ENCODE results near the gene SHC3.
"Not testable (repeated sequence)": the region's sequence is repeated elsewhere in the genome, so short reads cannot be mapped to it uniquely, and the experiment has no call there.

The SHC3 gene, protein sequence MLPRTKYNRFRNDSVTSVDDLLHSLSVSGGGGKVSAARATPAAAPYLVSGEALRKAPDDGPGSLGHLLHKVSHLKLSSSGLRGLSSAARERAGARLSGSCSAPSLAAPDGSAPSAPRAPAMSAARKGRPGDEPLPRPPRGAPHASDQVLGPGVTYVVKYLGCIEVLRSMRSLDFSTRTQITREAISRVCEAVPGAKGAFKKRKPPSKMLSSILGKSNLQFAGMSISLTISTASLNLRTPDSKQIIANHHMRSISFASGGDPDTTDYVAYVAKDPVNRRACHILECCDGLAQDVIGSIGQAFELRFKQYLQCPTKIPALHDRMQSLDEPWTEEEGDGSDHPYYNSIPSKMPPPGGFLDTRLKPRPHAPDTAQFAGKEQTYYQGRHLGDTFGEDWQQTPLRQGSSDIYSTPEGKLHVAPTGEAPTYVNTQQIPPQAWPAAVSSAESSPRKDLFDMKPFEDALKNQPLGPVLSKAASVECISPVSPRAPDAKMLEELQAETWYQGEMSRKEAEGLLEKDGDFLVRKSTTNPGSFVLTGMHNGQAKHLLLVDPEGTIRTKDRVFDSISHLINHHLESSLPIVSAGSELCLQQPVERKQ

DNA sequence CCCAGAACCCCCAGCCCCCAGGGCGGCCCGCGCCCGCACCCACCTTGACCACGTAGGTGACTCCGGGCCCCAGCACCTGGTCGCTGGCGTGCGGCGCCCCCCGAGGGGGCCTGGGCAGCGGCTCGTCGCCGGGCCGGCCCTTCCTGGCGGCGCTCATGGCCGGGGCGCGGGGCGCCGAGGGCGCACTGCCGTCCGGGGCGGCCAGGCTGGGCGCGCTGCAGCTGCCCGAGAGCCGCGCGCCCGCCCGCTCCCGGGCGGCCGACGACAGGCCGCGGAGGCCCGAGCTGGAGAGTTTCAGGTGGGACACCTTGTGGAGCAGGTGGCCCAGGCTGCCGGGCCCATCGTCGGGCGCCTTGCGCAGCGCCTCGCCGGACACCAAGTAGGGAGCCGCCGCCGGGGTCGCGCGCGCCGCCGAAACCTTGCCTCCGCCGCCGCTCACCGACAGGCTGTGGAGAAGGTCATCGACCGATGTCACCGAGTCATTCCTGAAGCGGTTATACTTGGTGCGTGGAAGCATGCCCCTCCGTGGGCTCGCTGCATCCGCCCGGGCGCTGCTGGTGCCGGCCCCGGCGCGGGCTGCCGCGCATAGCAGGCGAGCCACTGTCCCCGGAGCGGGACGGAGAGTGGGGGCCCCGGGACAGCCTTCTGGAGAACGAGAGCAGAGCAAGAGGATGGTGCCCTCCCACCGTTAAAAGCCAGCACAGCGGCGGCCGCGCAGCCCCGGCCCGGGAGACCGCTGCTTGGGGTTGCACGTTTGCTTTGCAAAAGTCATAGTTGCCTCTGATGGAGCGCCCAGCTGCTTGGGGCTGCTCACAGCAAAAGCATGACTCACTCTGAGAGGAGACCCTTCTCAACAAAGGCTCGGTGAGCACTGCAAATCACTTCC lies at the start of gene SHC3:
TSS of gene SHC3 (minus strand) at position 875 of the 886 bp plus-strand sequence. CDS start at position 517, 358 bp downstream.
- DNase-seq (ENCODE audit: low read depth): no peak

DNA sequence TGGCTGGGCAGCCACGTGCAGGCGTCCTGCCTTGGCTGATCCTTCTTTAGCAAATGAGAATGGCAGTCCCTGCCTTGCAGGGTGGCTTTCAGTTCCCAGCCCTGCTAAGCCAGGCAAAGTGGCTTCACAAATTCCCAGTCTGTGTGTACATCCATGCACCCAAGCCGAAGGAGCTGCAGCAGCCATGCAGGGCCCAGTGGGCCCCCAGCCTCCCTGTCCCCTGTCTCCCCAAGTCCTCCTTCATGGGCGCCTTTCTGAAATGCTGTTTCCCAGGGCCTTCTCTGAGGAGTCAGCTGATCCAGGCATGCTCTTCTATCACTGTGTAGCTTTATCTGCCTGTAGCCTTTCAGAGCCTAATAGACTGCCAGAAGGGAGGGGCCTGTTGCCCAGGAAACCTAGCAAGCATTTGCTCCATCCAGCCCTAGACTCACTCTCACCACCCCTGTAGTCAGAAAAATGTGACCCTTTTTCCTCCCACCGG lies 47.4 kb upstream of the SHC3 start:
- no peak for DNase-seq (ENCODE audit: low read depth)

DNA sequence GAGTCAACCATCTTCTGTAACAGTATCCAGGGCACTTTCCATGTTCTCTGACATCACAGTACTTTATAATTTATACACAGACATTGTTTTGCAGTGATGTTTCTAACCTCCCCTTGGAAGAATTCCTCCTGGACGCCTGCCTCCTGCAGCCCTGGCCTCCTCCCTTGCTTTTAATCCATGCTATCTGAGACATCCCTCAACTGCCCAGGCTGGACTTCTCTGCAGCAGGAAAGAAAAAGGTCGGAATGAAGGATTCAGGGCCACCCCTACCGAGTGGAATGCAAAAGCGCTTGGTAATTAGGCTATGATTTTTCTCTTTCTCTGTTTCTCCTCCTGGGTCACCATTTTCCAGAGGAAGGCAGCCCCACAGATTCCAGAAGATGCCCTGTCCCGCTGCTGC lies 47.0 kb upstream of the SHC3 start:
- DNase-seq (ENCODE audit: low read depth): no peak

DNA sequence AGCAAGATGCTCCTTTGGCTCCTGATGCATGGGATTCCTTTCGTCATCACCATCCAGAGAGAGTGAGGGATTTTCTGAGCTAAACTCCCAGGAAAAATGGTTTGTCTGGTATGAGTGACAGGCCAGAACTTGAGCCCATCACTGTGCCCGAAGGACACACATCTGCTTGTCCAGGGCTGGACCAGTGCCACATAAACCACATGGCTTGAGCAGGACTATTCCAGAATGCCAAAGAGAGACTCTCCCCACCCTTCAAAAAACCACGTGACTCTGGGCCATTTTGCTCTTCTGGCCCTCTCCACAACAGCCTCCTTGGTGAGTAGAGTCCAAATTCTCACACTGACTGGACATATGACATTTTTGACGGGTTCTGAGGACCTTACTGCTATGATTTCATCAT lies 46.4 kb upstream of the SHC3 start:
- DNase-seq (ENCODE audit: low read depth): no peak

DNA sequence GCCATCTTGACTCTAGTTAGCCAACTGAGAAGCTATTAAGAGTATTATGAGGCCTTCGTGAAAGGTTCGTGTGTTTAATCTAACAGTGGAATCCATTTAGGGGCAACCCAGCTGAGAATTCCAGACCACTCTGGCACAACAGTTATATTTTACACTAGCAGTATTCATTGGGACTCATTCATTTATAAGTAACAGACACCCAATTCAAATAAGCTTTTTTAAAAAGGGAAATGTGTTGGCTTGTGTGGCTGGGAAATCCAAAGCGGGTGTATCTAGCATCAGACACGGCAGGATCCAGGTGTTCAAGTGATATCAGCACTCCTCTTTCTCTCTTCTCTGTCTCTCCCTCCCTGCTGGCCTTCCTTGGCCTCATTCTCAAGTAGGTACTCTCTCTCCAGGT lies 46.0 kb upstream of the SHC3 start:
- no peak for DNase-seq (ENCODE audit: low read depth)

DNA sequence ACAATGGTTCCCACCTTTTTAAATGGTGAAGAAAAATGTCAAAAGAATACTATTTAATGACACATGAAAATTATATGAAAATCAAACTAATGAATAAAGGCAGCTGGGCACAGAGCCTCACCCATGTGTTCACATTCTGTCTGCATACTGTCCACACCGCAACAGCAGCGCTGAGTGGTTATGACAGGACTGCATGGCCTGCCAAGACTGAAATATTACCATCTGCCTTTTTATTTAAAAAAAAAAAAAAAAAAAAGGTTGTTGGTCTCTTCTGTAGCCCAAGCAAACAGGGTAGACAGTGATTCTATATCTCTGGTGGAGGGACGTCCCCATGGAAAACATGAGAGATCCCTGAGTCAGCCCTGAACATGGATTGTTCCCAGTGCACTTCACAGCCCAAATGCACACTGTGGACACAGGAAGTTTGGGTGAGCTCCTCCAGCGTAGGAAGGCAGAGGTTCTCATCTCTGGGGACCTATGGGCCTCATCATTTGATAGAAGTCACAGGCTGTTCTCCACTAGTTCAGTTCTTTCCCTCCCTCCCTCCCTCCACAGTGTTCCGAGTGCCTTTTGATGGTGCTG lies 44.9 kb upstream of the SHC3 start:
- DNase-seq (ENCODE audit: low read depth): no peak

DNA sequence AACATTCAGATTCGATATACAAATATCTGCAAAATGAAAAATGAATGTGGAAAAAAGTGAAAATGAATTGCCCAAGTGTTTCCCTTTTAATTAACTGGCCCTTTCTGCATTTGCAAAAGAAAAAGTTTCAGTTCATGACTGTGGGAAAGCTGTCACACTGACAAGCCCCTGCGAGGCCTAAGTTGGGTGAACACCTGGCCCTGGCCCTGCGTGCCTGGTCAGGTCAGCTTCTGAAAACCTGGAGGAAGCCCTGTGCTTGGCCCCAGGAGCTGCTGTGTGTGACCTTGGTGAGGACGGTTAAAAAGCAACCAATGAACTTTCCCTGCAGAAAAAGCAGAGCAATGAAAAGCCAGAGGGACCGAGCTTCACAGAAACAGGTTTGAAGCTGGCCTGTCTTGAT lies 41.0 kb upstream of the SHC3 start:
- DNase-seq (ENCODE audit: low read depth): no peak

DNA sequence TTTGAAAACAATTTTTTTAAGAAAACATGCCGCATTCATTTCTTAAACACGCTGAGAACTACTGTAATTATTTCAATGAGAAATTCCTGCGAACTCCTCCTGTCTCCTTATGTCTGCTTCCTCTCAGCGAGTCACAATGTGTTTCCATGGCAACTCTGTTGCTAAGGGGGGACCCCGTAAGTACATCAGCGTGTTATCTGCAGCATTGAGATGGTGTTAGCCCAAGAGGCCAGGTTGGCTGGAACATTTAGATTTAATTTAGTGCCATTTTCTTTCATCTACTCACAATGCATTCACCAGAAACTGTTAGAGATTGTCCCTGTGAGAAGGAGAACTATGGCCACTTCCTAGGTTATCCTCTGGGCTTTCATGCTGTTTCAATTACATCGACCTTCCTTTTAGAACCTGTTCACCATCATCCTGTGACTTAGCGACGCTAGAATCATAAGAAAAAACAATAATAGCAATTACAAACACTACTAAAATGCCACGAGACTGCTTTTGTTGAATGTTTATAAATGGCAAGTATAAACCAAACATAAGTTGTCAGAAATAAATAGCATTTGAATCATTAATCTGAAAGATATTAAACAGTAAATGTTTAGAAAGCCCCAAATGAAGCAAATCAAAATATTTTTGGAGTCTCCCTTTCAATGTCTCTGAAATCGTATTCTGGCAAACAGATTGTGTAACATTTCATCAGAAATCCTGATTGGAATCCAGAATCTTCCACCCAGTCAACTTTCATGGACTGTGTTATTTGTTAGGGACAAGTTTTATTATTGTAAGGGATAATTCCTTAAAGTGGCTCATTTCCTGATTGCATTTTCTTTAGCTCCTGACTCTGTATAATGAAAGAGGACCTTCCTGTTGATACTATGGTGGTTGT lies 39.7 kb upstream of the SHC3 start:
- DNase-seq (ENCODE audit: low read depth): no peak

DNA sequence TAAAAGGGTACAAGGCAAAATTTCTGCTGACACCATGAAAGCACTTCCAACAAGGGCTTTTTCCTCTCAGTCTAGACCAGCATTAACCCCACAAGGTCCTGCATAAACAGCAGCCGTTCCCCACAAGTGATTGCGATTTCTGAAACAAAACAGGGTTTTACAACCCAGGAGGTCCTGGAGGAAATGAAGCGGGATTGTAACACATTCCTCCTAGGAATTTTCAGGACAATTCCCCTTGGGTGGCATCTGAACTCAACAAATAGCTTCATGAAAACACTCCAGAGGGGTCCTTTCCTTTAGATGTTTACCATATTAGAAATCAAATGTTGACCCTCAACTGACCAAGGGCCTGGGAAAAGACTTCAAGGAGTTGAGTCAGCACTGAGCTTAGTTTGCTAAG lies 36.7 kb upstream of the SHC3 start:
- DNase-seq (ENCODE audit: low read depth): no peak

DNA sequence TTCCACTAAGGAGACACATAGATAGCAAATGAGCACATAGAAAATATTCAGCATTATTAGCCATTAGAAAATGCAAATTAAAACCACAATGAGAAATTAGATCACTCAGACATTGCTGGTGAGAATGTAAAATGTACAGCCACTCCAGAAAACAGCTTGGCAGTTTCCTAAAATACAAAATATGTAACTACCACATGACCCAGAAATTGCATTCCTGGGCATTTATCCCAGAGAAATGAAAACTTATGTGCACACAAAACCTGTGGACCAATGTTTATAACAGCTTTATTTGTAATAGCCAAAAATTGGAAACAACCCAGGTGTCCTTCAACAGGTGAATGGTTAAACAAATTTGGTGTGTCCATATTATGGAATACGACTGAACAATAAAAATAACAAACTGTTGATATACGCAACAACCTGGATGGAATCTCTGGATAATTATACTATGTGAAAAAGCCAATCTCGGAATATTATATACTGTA lies 34.8 kb upstream of the SHC3 start:
- DNase-seq (ENCODE audit: low read depth): no peak

DNA sequence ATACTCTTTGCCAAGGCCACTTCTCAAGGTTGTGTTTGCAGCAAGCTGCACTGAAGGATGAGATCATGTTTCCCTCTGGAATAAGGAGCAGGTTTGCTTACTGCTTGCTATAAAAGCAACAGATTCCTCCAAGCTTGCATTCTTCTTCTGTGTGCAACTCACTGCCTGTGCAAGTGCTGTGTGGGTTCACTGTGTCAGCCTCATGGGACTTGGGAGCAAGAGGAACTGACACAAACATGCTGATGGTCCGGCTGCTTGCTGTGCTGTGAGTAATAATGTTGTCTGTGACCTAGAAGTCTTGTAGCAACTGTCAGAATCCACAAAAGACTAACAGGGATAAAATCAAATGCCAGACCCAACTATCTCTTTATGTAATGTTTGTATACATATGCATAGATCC lies 33.6 kb upstream of the SHC3 start:
- DNase-seq (ENCODE audit: low read depth): no peak

DNA sequence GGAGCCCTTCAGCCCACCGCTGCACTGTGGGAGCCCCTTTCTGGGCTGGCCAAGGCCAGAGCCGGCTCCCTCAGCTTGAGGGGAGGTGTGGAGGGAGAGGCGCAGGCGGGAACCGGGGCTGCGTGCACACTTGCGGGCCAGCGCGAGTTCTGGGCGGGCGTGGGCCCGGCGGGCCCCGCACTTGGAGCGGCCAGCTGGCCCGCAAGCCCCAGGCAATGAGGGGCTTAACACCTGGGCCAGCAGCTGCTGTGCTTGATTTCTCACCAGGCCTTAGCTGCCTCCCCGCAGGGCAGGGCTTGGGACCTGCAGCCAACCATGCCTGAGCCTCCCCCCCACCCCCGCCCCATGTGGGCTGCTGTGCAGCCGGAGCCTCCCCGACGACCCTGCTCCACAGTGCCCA lies 30.7 kb upstream of the SHC3 start:
- DNase-seq (ENCODE audit: low read depth): not testable (repeated sequence)

DNA sequence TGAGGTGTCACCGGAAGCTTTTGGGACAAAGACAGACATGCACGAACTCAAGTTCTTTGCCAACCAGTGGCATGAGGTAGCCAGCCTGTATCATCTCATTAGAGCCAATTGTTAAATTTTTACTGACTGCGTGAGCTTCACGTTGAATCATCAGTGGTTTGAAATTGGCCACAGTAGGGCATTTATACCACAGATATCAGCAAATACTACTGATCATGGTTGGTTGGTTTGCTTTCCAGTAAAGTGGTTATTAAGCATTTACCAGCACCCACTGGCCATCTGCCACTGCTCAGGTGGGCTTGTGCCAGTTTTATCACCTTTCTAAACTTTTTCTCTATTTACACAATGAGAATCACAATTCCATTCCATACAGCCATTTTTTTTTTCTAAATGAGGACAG lies 28.4 kb upstream of the SHC3 start:
- no peak for DNase-seq (ENCODE audit: low read depth)

DNA sequence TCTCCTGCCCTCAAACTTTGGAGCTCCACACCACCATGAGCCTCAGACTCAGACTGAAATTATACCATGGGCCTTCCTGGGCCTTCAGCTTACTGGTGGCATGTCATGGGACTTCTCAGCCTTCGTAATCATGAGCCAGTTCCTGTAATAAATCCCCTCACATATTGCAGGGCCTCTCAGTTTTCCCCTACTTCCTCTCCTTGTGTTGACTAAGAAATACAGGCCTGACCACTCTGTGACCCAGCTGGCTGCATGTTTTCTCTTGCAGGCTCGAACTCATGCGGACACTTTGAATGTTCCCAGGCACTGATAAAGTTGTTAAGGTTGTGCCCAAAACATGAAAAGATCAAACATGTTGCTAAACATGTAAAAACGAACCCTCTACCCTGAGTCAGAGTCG lies 26.2 kb upstream of the SHC3 start:
- no peak for DNase-seq (ENCODE audit: low read depth)

DNA sequence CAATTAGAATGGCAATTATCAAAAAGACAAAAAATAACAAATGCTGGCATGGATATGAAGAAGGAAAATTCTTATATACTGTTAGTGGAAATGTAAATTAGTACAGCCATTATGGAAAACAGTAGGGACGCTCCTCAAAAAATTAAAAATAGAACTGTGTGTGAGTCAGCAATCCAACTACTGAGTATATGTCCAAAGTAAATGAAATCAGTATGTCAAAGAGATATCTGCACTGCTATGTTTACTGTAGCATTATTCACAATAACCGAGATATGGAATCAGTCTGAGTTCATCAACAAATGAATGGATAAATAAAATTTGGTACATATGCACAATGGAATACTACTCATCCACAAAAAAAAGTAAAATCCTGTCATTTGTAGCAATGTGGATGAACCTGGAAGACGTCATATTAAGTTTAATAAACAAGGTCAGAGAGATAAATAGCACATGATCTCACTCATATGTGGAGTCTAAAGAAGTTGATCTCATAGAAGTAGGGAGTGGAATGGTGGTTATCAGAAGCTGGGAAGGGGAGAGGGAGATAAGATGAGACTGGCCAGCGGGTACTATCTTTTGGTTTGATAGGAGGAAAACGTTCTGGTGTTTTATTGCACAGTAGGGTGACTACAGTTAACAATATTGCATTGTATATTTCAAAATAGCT lies 16.6 kb upstream of the SHC3 start:
- no peak for DNase-seq (ENCODE audit: low read depth)

DNA sequence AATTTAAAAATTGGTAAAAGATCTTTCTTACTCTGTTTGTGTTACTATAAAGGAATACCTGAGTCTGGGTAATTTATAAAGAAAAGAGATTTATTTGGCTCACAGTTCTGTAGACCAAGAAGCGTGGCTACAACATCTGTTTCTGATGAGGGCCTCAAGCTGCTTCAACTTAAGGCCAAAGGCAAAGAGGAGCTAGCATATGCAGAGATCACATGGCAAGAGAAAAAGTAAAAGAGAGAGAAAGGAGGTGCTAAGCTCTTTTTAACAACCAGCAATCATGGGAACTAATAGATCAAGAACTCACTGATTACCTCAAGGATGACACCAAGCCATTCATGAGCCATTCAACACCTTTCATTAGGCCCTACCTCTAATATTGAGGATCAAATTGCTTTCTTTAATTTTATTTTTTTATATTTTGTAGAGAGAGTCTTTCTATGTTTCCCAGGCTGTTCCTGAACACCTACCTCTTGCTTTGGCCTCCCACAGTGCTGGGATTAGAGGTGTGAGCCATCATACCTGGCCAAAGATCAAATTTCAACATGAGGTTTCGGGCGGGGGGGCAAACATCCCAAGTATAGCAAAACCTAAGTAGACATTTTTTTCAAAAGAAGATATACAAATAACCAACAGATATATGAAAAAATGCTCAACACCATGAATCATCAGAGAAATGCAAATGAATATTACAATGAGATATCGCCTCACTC lies 16.0 kb upstream of the SHC3 start:
- no peak for DNase-seq (ENCODE audit: low read depth)

DNA sequence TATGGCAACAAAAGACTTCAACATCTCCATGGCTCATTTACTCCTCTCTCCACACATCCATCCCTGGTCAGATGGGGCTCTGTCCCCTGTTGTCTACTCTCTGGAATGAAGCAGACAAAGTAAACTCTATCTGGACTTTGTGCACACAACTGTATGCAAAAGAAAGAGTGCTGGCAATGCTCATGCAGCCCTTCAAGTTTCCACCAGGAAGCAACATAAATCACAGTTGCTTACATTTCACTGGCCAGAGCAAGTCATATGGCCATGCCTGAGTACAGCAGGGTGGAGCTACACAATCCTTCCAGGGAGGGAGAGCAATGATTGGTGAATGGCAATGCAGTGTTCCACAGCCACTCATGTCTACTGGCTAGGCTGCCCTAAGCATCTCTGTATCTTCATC lies 12.4 kb upstream of the SHC3 start:
- DNase-seq (ENCODE audit: low read depth): no peak

DNA sequence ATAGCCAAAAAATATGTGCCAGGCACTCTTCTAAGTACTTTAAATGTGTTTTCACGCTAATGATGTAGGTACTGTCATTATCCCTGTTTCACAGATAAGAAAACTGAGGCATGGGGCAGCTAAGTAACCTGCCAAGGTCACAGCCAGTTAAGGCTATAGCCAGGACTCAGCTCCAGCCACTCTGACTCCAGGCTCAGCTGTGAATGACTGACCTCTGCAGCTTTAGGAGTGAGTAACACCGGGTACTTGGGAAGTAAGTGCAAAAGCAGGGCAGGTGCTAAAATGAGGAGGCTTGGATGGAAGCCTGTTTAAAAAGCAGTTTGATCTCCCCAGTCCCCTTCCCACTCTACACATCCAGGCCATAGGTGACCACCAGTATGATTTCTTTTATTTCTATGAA lies 10.6 kb upstream of the SHC3 start:
- DNase-seq (ENCODE audit: low read depth): no peak

DNA sequence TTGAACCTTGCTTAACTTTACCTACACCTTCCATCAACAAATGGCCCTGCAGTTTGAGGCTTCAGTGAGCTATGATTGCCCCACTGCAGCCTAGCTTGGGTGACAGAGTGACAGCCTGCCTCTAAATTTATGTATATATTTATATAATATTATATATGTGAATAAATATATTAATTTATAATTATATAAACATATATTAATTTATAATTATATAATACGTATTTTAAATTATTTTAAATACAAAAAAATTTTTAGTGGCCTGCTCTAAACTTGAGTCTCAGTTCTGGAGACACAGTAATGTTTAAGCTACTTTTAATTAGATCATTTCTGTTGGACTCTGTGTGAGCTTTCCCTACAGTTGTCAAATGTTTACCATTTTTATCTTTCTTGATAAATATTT lies 9.3 kb upstream of the SHC3 start:
- DNase-seq (ENCODE audit: low read depth): no peak

DNA sequence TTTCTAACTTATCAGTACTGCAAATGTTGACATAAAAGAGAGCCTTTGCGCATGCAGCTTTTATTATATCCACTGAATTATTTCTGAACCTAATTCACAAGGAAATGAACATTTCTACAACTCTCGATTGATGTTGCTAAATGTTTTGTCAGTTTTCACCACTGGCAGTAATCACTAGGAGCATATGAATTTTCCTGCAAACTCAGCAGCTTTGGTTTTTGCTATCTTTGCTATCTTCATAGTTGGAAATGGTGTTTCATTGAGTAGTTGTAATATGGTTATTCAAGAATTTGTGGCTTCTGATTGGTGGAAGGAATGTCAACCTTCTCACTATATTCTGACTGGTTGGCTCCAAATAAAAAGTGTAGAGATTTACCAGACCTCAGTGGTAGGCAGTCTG lies 8.9 kb upstream of the SHC3 start:
- no peak for DNase-seq (ENCODE audit: low read depth)

Measured in stimulated activated CD8-positive, alpha-beta memory T cell treated with anti-CD3 and anti-CD28 coated beads, Interleukin-4, amount 100 ng/mL, for 24 hours (primary cell).